ENCODE results near the gene ANKRD39.
"Not testable (repeated sequence)": the region's sequence is repeated elsewhere in the genome, so short reads cannot be mapped to it uniquely, and the experiment has no call there.

Gene ANKRD39

GRCh38 chr2:96870626-96871255 lies 12.9 kb upstream of the ANKRD39 start:
- peak; percentile 80 for DNase-seq

GRCh38 chr2:96869822-96870625 lies 12.2 kb upstream of the ANKRD39 start, which contains the start of gene SEMA4C:
TSS of gene SEMA4C (minus strand) at chr2:96870080. CDS start at chr2:96867886, 2,194 bp downstream.
- peak; percentile 67 for DNase-seq

- DNase-seq, result no peak
Observed at GRCh38 chr2:96869281-96869821, 11.5 kb upstream of the ANKRD39 start.

GRCh38 chr2:96868555-96869280 lies 10.9 kb upstream of the ANKRD39 start:
- DNase-seq, result peak; percentile 47

- DNase-seq, result no peak
Observed at GRCh38 chr2:96867756-96868554, 10.1 kb upstream of the ANKRD39 start.

- DNase-seq, result no peak
Observed at GRCh38 chr2:96866986-96867755, 9.4 kb upstream of the ANKRD39 start.

GRCh38 chr2:96866586-96866985 lies 8.8 kb upstream of the ANKRD39 start:
- no peak for DNase-seq

- DNase-seq, result no peak
Observed at GRCh38 chr2:96866149-96866548, 8.3 kb upstream of the ANKRD39 start.

GRCh38 chr2:96865654-96866053 lies 7.8 kb upstream of the ANKRD39 start:
- DNase-seq, result no peak

GRCh38 chr2:96864343-96865091 lies 6.7 kb upstream of the ANKRD39 start:
- DNase-seq, result no peak

- no peak for DNase-seq
Observed at GRCh38 chr2:96863575-96864342, 5.9 kb upstream of the ANKRD39 start.

- not testable (repeated sequence) for DNase-seq
Observed at GRCh38 chr2:96863056-96863455, 5.2 kb upstream of the ANKRD39 start.

GRCh38 chr2:96861074-96861473 lies 3.3 kb upstream of the ANKRD39 start:
- no peak for DNase-seq

GRCh38 chr2:96860065-96861029 lies 2.5 kb upstream of the ANKRD39 start:
- peak; percentile 30 for DNase-seq

GRCh38 chr2:96859681-96860064 lies 1.9 kb upstream of the ANKRD39 start:
- DNase-seq, result no peak

- no peak for DNase-seq
Observed at GRCh38 chr2:96859099-96859649, 1.4 kb upstream of the ANKRD39 start.

GRCh38 chr2:96856776-96857666 lies 795 bp downstream of the ANKRD39 start:
- peak; percentile 28 for DNase-seq

Measured in central memory CD4-positive, alpha-beta T cell (primary cell).